GM21717 (cell line): ENCODE results near the gene GABBR2.
"Not testable (repeated sequence)": the region's sequence is repeated elsewhere in the genome, so short reads cannot be mapped to it uniquely, and the experiment has no call there.

Experiments used
- ATAC-seq: cut with Tn5 transposase; IDR thresholded peaks from one replicate; pipeline ENCODE4 v1.9.1; 2021; ENCODE audit warnings: mild to moderate bottlenecking, moderate library complexity; ENCODE audit not compliant: unreplicated experiment

GABBR2 gene

DNA sequence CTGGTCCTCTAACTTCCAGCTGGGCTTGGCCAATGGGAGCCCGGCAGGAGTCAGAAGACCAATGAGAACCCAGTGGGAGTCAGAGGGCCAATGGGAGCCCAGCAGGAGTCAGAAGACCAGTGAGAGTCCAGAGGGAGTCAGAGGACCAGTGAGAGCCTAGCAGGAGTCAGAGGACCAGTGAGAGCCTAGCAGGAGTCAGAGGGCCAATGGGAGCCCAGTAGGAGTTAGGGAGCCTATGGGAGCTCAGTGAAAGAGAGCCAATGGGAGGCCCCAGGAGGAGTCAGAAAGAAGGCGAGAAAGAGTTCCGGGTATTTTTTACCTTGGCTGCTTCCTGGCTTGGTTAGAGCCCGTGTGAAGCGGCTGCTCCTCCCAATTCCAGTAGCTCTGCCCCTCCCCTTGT lies 191.0 kb downstream of the GABBR2 start:
- ATAC-seq, result no peak

DNA sequence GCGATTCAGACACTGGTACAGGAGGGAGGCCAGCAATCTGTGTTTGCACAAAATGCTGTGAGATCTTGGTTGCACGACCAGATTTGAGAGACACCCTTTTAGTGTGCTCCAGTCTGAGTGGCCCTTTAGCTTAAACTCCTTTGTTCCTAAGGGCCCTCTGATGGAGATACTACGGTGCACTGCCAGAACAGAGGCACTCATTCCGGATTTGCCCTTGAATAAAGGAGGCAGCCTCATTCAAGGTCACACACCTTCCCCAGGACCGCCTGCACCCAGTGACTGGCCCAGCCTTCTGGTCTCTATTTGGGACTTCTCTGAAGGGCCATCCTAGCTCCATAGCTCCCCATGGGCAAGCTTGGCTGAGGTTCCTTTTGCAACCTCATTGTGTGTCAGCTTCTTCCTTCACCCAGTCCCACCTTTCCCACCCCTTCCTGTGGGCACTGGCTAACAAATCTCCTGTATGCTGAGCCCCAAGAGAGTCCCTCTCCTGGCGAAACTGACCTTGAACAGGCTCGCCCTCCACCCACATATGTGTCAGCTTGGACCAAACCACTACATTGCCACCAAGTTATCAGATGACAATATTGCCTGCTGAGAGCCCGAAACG lies 191.7 kb downstream of the GABBR2 start:
- no peak for ATAC-seq

DNA sequence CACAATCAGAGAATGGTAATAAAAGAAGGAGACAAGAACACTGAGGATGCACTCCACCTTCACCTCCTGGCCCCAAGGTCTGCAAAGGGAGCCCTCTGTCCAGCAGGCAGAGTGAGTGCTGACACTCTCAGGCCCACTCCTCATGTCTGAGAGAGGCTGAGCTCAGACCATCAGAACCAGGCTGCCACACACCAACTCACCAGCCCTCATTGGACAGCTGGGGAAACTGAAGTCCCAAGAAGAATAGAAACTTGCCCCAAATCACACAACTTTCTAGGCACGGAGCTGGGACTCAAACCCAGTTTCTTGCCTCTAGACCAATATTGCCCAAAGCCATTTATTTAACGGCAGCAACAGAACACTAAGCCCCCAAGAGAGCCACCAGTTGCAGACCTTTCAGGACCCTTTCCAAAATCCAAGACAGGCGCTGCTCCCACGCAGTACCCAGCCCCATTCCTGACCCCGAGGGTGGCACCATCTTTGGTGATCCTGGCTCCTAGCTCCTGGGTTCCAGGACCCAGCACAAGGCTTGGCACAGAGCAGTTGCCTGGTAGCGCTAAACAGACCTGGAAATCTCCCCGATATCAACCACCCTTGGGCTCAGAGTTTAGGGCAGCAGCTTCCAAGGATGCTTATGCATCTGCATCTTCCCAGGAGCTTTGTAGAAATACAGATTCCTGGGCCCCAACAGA lies 192.4 kb downstream of the GABBR2 start:
- ATAC-seq, result no peak

DNA sequence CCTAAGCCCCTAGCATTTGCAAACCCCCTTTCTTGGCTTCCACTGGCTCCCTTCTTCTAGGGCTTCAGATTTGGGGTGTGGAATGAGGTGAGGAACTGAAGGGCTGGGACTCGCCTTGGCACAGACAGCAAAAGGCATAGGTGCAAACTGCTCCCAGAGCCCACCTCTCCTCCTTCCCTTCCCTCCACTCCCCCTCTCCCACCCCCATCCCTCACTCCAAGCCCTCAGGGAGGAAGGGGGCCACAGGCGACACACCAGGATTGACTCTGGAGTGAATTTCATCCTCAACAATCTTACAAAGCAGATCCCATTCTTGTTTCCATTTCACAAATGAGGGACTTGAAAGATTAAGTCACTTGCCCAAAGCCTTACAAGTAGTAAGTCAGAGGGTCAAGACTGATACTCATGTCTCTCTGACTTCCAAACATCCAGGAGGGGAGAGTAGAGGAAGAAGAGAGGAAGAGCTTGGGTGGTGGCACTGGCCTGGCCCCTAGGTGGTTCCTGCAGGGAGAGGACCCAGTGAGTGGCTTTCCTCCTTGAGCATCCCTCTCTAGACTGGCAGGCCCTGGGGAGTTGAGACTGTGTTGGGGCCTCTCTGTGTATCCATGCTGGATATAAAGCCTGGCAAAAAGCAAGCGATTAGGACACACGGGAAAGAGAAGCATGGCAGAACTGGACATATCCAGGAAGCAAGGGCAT lies 193.1 kb downstream of the GABBR2 start:
- ATAC-seq, result no peak

DNA sequence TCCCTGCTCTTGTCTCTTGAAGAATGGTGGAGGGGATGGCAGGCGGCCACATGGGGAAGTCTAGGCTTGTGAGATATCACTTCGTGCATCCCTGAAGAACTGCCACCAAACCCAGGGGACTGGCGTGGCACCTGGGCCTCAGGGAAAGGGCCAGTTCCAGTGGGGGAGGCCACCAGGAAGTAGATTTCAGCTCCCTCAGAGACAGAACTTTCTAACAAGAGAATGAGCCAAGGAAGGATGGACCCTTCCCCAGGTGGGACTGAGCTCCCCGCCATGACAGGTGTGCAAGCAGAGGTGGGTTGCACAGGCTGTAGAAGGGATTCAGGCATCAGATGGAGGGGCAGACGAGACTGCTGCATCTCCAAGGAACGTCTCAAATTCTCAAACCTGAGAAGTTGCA lies 193.9 kb downstream of the GABBR2 start:
- no peak for ATAC-seq

DNA sequence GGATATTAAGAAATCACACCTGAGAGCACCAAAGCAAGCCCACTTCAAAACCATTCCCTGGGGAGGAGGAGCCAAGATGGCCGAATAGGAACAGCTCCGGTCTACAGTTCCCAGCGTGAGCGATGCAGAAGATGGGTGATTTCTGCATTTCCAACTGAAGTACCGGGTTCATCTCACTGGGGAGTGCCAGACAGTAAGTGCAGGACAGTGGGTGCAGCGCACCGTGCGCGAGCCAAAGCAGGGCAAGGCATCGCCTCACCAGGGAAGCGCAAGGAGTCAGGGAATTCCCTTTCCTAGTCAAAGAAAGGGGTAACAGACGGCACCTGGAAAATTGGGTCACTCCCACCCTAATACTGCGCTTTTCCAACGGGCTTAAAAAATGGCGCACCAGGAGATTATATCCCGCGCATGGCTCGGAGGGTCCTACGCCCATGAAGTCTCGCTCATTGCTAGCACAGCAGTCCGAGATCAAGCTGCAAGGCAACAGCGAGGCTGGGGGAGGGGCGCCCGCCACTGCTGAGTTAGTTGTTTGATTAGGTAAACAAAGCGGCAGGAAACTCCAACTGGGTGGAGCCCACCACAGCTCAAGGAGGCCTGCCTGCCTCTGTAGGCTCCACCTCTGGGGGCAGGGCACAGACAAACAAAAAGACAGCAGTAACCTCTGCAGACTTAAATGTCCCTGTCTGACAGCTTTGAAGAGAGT lies 200.4 kb downstream of the GABBR2 start:
- not testable (repeated sequence) for ATAC-seq

DNA sequence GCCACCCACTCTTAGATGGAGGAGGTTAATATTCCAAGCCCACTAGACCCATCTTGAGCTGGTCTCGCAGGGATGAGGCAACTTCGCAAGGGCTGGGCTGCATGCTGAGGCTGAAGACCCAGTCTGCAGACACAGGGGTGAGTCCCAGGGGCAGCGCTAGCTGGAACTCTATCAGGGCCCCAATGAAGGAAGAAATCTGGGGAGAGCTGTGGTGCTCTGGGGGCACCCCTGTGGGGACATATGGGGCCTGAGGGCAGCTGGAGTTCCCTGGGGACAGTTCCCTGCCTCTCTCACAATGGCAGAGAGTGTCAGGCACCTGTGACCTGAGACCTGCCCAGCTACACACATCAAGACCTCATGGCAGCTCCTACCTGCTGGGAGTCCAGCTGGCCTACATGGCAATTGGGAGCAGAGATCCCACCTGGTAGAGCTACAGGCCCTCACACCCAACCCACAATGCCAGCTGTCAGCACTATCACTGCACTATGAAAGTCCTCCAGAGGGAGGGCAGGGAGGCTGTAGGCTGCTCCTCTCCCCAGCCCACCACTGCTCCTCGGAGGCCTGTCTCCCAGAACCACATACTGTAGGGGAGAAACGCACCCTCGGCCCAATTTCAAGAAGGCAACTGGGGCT lies 202.2 kb downstream of the GABBR2 start:
- ATAC-seq, result no peak

DNA sequence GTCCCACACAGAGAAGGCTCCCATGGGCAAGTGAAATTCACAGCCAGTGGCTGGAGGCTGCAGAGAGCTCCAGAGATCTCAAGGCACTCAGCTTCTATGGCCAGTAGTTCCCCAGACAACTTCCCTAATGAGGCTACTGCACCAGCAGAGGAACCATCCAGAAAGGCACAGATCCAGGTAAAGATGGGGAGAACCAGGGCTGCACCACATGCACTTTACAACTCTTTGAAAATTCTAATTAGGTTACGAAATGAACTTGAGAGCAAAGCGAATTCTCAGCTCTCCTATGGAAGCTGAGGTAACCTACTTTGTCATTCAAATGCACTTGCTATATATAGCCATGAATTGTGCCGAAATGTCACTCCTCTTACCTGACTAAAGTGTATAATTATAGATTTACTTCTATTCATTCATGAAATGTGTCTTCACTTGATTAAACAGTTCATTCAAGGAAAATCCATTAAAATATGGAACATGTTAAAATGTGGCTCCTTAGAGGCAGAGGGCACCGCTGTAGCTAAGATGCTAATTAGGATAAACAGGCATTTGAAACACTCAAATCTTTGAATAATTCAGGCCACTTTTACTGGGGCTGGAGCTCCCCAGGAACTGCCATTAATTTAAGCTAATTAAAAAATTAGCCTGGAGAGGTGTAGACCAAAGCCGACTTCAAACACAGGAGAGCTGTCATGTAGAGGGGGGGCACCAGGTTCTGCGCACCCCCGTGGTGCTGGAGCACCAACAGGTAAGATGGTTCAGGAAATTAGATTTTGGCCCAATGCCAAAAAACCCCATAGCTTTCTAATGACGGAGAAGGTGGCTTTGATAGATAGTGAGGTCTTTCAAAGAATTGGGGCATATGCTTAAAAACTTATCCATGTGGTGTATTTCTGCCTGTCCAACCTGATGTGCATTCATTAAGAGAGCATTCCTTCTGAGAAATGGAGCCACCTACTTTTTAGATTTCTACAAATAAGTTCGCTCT lies 204.1 kb downstream of the GABBR2 start:
- no peak for ATAC-seq

DNA sequence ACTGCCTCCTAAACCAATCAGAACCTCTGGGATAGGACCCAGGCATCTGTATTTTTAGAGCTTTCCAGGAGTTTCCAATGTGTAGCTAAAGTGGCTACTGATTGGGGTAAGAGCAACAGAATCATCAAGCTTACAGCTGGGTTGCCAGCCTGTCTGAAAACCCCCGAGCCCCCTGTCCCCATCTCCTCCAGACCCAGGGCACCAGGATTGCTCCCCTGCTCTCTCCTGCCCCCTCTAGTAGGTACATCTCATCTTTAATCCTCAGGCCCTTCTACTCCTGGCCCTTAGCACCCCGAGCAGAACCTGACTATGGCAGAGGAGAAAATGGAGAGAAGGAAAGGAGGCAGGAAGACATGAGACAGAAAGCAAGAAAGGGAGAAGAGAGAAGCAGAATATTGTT lies 204.9 kb downstream of the GABBR2 start:
- no peak for ATAC-seq

DNA sequence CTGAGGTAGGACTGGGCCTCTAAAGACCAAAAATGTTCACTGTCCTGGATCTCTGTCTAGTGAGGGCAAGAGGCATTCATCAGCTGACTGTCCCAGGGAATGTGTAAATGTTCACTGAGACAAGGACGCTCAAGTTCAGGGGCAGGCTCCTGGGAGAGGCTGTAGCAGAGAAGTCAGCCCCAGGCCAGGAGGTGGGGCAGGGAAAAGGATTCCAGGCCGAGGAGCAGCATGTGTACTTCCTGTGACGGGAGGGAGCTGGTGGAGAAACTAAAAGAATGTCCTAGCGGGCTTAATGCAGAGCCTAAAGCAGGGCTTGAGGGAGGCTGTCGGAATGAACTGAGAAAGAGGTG lies 205.8 kb downstream of the GABBR2 start:
- no peak for ATAC-seq

DNA sequence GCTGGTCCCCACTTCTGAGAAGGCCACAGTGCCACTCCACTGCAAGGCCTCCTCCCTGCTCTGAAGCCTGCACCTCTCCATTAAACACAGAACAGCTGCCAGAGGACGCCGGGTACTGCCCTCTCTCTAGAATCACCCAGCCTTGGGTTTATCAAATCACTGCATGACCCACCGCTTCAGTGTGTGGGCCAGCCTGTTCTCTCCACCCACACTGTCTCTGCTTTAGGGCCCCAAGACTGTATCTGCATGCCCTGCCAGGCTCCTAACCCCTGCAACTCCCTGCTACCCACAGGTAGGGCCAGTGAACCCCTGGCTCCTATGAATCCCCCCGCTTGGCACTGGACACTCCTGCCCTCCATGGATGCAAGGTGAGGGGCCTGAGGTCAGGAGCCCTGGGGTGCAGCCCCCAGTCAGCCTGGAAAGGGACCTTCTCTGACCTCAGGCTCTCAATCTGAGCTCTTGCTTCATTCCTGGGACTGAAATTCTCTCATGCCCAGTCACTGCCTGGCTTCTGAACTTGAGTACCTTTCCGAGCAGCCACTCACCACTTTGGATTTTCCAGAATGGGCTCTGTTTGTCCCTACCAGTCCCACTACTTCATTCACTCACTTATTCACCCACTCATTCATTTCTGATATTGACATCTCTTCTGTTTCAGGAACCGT lies 206.3 kb downstream of the GABBR2 start:
- no peak for ATAC-seq

DNA sequence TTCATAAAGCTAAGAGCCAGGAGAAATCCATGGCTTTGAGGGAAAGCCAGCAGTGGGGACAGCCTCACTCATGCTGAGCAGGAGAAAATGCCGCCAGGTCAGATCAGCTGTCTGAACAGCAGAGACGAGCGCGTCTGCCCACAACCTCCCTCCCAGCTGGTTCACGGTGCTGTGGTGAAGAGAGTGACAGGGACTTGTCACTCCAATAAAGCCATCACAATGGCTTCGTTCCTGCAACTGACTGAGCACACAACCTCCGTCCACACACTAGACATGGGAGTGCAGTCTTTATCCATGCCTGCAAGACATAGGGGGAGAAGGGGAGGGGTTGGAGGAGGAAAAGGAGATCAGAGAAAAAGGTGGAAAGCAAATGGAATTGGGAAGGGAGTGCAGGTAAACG lies 206.9 kb downstream of the GABBR2 start:
- no peak for ATAC-seq

DNA sequence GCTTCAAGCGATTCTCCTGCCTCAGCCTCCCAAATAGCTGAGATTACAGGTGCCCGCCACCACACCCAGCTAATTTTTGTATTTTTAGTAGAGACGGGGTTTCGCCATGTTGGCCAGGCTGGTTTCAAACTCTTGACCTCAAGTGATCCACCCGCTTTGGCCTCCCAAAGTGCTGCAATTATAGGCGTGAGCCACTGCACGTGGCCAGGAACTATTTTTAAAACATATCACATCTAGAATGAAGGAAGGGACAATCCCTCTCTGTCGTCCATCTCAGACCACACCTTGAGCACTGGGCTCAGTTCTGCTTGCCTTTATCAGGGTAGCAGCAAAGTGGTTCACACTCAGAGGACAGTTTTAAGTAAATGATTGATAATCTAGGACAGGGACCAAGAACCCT lies 207.5 kb downstream of the GABBR2 start:
- ATAC-seq, result not testable (repeated sequence)

DNA sequence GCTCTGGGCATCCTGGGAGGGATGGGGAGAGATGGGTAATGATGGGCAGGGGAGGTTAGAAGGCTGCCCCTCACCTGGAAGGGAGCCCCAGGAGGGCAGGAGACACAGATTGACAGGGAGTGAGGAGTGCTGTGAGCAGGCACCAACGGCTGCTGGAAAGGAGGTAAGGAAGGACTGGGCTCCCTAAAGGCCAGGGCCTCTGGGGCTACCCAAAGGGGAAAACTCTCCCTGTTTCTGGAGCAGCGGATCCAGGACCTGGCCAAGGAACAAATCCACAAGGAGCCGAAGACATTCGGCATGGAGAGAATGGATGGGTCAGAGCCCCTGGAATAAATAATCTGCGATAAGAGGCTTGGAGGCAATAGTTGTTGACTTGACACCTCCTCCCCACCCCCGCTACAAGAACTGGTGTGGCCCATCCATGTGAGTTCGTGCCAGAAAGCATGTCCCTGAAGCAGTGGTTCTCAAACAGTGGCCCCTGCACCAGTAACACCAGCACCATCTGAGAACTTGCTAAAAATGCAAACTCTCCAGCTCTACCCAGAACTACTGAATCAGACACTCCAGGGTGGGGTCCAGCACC lies 208.3 kb downstream of the GABBR2 start:
- no peak for ATAC-seq

DNA sequence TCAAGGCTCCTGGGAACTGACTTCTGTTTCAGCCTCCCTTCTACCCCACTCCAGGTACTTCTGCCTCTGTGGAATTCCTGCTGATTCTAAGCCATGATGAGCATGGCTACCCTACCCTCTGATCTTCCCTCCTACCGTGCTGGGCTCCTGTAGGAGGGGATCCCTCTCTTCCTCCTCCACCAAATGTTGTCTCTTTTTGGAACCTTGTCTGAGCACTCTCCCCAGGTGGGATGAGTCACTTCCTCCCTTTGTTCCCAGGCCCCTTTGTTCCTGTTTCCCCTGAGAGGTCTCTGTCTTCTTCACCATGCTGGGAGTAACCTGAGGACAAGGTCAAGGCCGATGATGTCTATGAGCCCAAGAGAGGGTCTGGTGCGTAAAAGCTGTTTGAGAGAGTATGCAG lies 213.2 kb downstream of the GABBR2 start:
- no peak for ATAC-seq

DNA sequence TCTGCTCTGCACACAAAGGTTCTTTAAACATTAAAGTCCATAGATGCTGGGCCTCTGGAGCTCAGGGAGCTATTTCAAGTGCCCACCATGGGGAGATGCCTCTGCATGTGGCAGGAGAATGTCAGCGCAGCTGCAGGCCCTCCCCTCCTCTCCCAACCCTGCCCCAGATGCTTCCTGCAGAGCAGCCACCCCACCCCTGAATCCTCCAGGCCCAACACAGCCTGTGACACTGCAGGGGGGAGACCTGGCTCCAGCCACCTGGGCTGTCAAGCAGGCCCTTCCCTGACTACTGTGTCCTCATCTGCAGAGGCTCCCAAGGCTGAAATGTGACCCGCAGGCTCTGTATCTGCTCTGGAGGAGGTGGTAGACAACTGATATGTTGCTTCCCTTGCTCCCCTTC lies 213.9 kb downstream of the GABBR2 start:
- no peak for ATAC-seq

DNA sequence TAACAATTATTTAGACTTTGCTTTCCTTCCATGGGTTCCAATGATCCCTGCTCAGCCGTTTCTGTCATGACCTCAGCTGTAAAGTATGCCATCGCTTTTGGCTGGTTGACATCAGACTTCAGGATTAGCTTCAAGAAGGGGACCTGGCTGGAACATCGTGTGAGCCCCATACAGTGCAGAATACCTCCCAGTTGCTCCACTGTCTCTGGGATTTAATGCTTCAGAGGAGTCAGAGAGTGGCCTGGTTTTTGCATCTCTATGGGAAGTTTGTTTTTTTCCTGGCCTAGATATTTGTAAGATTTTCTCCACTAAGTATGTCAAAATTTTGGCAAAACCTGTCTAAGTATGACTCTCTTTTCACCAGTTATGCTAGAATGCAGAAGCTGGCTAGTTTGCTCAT lies 216.9 kb downstream of the GABBR2 start:
- ATAC-seq, result no peak

DNA sequence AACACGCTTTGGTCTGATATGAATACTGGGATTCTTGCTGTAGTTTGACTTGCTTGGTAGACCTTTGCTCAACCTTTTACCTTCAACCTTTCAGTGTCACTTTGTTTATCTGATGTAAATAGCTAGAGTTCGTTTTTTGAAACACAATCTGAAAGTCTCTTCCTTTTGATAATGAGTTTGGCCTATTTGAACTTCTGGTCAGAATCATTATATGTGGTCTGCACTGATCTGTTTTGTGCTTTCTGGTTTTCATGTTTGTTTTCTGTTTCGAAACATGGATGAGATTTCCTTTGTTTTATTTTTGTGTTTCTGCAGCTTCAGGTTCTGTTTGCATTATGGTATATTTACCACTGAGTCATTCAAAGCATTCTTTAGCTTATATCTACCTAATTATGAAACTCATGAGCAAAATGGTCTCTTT lies 217.5 kb downstream of the GABBR2 start:
- no peak for ATAC-seq
